G401 (cell line): ENCODE results near the gene EIF2A. TPM values are rescaled to one million over a fixed set of nuclear protein-coding genes. Genes with fewer than 3 reads are reported as not detected.

Experiments
- DNase-seq: peaks from one replicate; pipeline ENCODE4 v3.0.0-alpha.2; 2015; ENCODE audit warnings: low spot score
- in situ Hi-C: cut with HindIII; loops from 2 replicates; pipeline ENCODE4 v1.10.0; 2016; ENCODE audit warnings: low sequenced_read_pairs, mixed read lengths
- total RNA-seq: library from RNA; depleted of rRNA; stranded (reverse); fragments of >200 nt; shearing (Covaris generic); gene quantifications from 2 replicates; pipeline ENCODE4 v1.2.3, GENCODE V29; 2014; rRNA removed

The EIF2A gene
- total RNA-seq, 1 experiment from 2014 or later, result 269 TPM

GRCh38 chr3:150623945-150624344 lies 77.4 kb downstream of the EIF2A start:
- in situ Hi-C loops, result no loop called here
- DNase-seq, result no peak

GRCh38 chr3:150626148-150626930 lies 79.8 kb downstream of the EIF2A start:
- DNase-seq, result no peak
- in situ Hi-C loops, result no loop called here

- in situ Hi-C loops, result no loop called here
- no peak for DNase-seq
These were observed 81.0 kb downstream of the EIF2A start for GRCh38 chr3:150627557-150627956.

GRCh38 chr3:150631515-150632221 lies 85.1 kb downstream of the EIF2A start:
- in situ Hi-C loops, result no loop called here
- no peak for DNase-seq

GRCh38 chr3:150635076-150635475 lies 88.5 kb downstream of the EIF2A start:
- in situ Hi-C loops, result no loop called here
- DNase-seq, result no peak

- in situ Hi-C loops, result no loop called here
- no peak for DNase-seq
These were observed 88.9 kb downstream of the EIF2A start for GRCh38 chr3:150635526-150635925.

Other genes starting within 250 kb of the EIF2A start
- 2.3 and 10.4 TPM in 2 replicates for gene TSC22D2, start 138.5 kb upstream of the EIF2A start, total RNA-seq
- 66.4 and 75.1 TPM in 2 replicates for gene SERP1, start 291 bp upstream of the EIF2A start, total RNA-seq
- 75.1 and 130 TPM in 2 replicates for gene SELENOT, start 56.5 kb downstream of the EIF2A start, total RNA-seq
- not detected in 2 replicates for gene ERICH6, start 157.1 kb downstream of the EIF2A start, total RNA-seq
- gene SIAH2, start 216.4 kb downstream of the EIF2A start, total RNA-seq, result 20.7 and 36.6 TPM in 2 replicates